HCT116 (cell line): ENCODE data around the gene MRPS34. TPM values are rescaled to one million over a fixed set of nuclear protein-coding genes. Genes with fewer than 3 reads are reported as not detected.

Experiments
- ATAC-seq: fragments of 200-7000 bp; cut with Tn5 transposase; 2 replicates; pipeline ENCODE4 v1.9.1; 2020; ENCODE audit warnings: mild to moderate bottlenecking, moderate library complexity
- BruUV-seq: library from RNA; stranded (reverse); fragments of 400-500 nt; replicated peaks from 2 replicates; lab custom pipeline; 2021; lab: Mats Ljungman, UMichigan
- CTCF ChIA-PET: fragments of 300-600 bp; sonication (Branson Sonifier 250); formaldehyde crosslinking; loops from one replicate; lab custom pipeline; 2021; ENCODE audit warnings: antibody characterized with exemption; lab: Charles Lee
- POLR2A ChIA-PET: fragments of 300-600, 350-600 bp; sonication (Branson Sonifier 250); formaldehyde crosslinking; loops from one replicate; lab custom pipeline; 2021; ENCODE audit warnings: antibody characterized with exemption; lab: Charles Lee
- RAD21 ChIA-PET, 2 experiments: fragments of 300-600 bp; sonication (Branson Sonifier 250); formaldehyde crosslinking; loops; one replicate each; lab custom pipeline; 2023; ENCODE audit warnings: low total read pairs in 2 of 2; ENCODE audit not compliant: uncharacterized antibody in 2 of 2, unreplicated experiment in 2 of 2, low non-redundant PET in 1 of 2; lab: Charles Lee
- DNase-seq: peaks from one replicate; pipeline ENCODE4 v3.0.0-alpha.2; 2010; ENCODE audit warnings: low read depth, low spot score
- H2AFZ ChIP-seq: fragments of 200-600 bp; shearing (Covaris generic), sonication (generic); 2 replicates; pipeline ENCODE4 v1.6.1; 2017; ENCODE audit warnings: low read depth, mixed run types, mixed read lengths, antibody characterized with exemption, low read length; ENCODE audit not compliant: poor library complexity, severe bottlenecking
- H3K27ac ChIP-seq: 2 replicates; pipeline ENCODE4 v1.5.1; 2012; ENCODE audit warnings: low read depth, low read length
- H3K27me3 ChIP-seq: fragments of 200-600 bp; sonication (generic); 2 replicates; pipeline ENCODE4 v1.6.1; 2016; ENCODE audit warnings: mixed run types, low read length, mixed read lengths; ENCODE audit not compliant: insufficient read depth
- H3K36me3 ChIP-seq, 2 experiments: fragments of 200-500 bp in 1 of 2; fragments of 200-600 bp in 1 of 2; sonication (Bioruptor generic) in 1 of 2; sonication (generic) in 1 of 2; 2 replicates each; pipeline versions ENCODE4 v1.5.1 to v1.6.1; 2014 to 2016; ENCODE audit warnings: low read length in 2 of 2, inconsistent platforms in 1 of 2, mixed read lengths in 1 of 2, mixed run types in 1 of 2; ENCODE audit not compliant: insufficient read depth in 2 of 2, control insufficient read depth in 1 of 2
- H3K4me1 ChIP-seq, 2 experiments: fragments of 200-600 bp in 1 of 2; sonication (generic) in 1 of 2; 2 replicates each; pipeline versions ENCODE4 v1.5.1 to v1.6.1; 2012 to 2017; ENCODE audit warnings: low read length in 2 of 2, inconsistent platforms in 1 of 2, mild to moderate bottlenecking in 1 of 2, mixed read lengths in 1 of 2, mixed run types in 1 of 2, moderate library complexity in 1 of 2; ENCODE audit not compliant: insufficient read depth in 2 of 2, control insufficient read depth in 1 of 2
- H3K4me2 ChIP-seq: fragments of 200-600 bp; sonication (generic); 2 replicates; pipeline ENCODE4 v1.6.1; 2017; ENCODE audit warnings: mixed run types, low read length, mixed read lengths
- H3K4me3 ChIP-seq, 2 experiments: fragments of 200-600 bp in 1 of 2; sonication (generic) in 1 of 2; replicated peaks in 1 of 2; 2 replicates each; pipeline ENCODE4 v1.5.1; 2011 to 2016; ENCODE audit warnings: low read length in 2 of 2, control low read depth in 1 of 2, low read depth in 1 of 2, mild to moderate bottlenecking in 1 of 2, mixed read lengths in 1 of 2, mixed run types in 1 of 2
- H3K79me2 ChIP-seq: fragments of 200-600 bp; sonication (generic); 2 replicates; pipeline ENCODE4 v1.6.1; 2017; ENCODE audit warnings: mild to moderate bottlenecking, mixed run types, low read length, moderate library complexity, mixed read lengths; ENCODE audit not compliant: insufficient read depth
- H3K9ac ChIP-seq: fragments of 200-600 bp; sonication (generic); 2 replicates; pipeline ENCODE4 v1.6.1; 2016; ENCODE audit warnings: low read length, mixed read lengths
- H3K9me2 ChIP-seq: fragments of 200-600 bp; sonication (generic), shearing (Covaris generic); 2 replicates; pipeline ENCODE4 v1.6.1; 2017; ENCODE audit warnings: mixed run types, mild to moderate bottlenecking, moderate library complexity; ENCODE audit not compliant: insufficient read depth
- H3K9me3 ChIP-seq, 2 experiments: fragments of 200-500 bp in 1 of 2; fragments of 200-600 bp in 1 of 2; sonication (Bioruptor generic) in 1 of 2; sonication (generic) in 1 of 2; 2 replicates each; pipeline ENCODE4 v1.6.1; 2014 to 2017; ENCODE audit warnings: low read length in 2 of 2, mixed read lengths in 2 of 2, inconsistent platforms in 1 of 2, low read depth in 1 of 2, mild to moderate bottlenecking in 1 of 2, mixed run types in 1 of 2, moderate library complexity in 1 of 2; ENCODE audit not compliant: control insufficient read depth in 1 of 2, insufficient read depth in 1 of 2
- H4K20me1 ChIP-seq: fragments of 200-600 bp; sonication (generic), shearing (Covaris generic); 2 replicates; pipeline ENCODE4 v1.6.1; 2017; ENCODE audit warnings: mixed run types, mild to moderate bottlenecking, moderate library complexity; ENCODE audit not compliant: insufficient read depth
- CEBPB ChIP-seq: IDR thresholded peaks from 2 replicates; pipeline ENCODE4 v1.6.1; 2012; ENCODE audit warnings: low read depth
- CTCF ChIP-seq, 3 experiments: fragments of 200-600 bp in 1 of 3; sonication (generic) in 1 of 3; IDR thresholded peaks in 2 of 3; conservative IDR thresholded peaks in 1 of 3; 2 replicates each; pipeline ENCODE4 v1.5.1; 2012 to 2017; ENCODE audit warnings: low read depth in 2 of 3, low read length in 2 of 3, antibody characterized with exemption in 1 of 3, borderline replicate concordance in 1 of 3, control low read depth in 1 of 3, mild to moderate bottlenecking in 1 of 3, mixed read lengths in 1 of 3, mixed run types in 1 of 3, moderate library complexity in 1 of 3; ENCODE audit not compliant: insufficient read depth in 1 of 3
- EZH2 ChIP-seq: fragments of 200-600 bp; sonication (generic); IDR thresholded peaks from 2 replicates; pipeline ENCODE4 v1.6.1; 2017; ENCODE audit warnings: antibody characterized with exemption, mixed run types
- FOSL1 ChIP-seq: IDR thresholded peaks from 2 replicates; pipeline ENCODE4 v1.6.1; 2012; ENCODE audit warnings: low read depth
- RAD21 ChIP-seq: IDR thresholded peaks from 2 replicates; pipeline ENCODE4 v1.6.1; 2012; ENCODE audit warnings: low read depth, mild to moderate bottlenecking
- REST ChIP-seq: IDR thresholded peaks from 2 replicates; pipeline ENCODE4 v1.6.1; 2012; ENCODE audit warnings: low read depth
- ZBTB33 ChIP-seq: IDR thresholded peaks from 2 replicates; pipeline ENCODE4 v1.6.1; 2011; ENCODE audit warnings: mild to moderate bottlenecking, low read length, moderate library complexity; ENCODE audit not compliant: insufficient replicate concordance; ENCODE audit errors: extremely low read depth
- ZNF274 ChIP-seq: fragments of 200-500 bp; sonication (Bioruptor generic); IDR thresholded peaks from 2 replicates; pipeline ENCODE4 v1.6.1; 2014; ENCODE audit warnings: mild to moderate bottlenecking, low read depth, low read length, inconsistent platforms
- intact Hi-C: fragments of 100-400 bp; cut with micrococcal nuclease; formaldehyde crosslinking; loops from 2 replicates; pipeline ENCODE4 v1.10.0; 2022
- total RNA-seq: library from RNA; stranded (reverse); gene quantifications from one replicate; pipeline ENCODE4 v1.2.1, GENCODE V29; 2021; ENCODE audit not compliant: unreplicated experiment

The MRPS34 gene
- total RNA-seq, 1 experiment from 2014 or later, result 200 TPM

GRCh38 chr16:1808691-1809090, 35.8 kb upstream of the MRPS34 start:
- ATAC-seq, result no peak
- H4K20me1 ChIP-seq, result no peaks in the 10 kb centered on the region
- peaks cover 6 to 10% of the 10 kb centered on the region in 2 experiments; a peak in 3 of 4 replicates for H3K4me1 ChIP-seq
- H3K36me3 ChIP-seq, result no peaks in the 10 kb centered on the region
- ChIA-PET RAD21 (no interaction called here), CTCF (no interaction called here), POLR2A (no interaction called here)
- no peak overlapping the region for H3K27ac ChIP-seq
- no peak for TF ChIP-seq EZH2
- no peak for TF ChIP-seq CTCF (IDR thresholded peaks at IDR 0.05 in 2 of 3, conservative IDR thresholded peaks at IDR 0.05 in 1 of 3; ENCODE audit: borderline replicate concordance in 1 of 3, insufficient read depth in 1 of 3, low read depth in 2 of 3, low read length in 2 of 3)
- TF ChIP-seq ZBTB33, result no peak
- no peak for TF ChIP-seq FOSL1
- no peak for TF ChIP-seq RAD21
- TF ChIP-seq ZNF274, result no peak
- TF ChIP-seq CEBPB, result no peak
- no peak for TF ChIP-seq REST
- no peaks in the 10 kb centered on the region for H3K79me2 ChIP-seq
- no TSS peak for BruUV-seq
- H3K9ac ChIP-seq, result no peak overlapping the region
- no peak overlapping the region for H3K4me3 ChIP-seq
- no peak overlapping the region for H3K4me2 ChIP-seq
- no peaks in the 10 kb centered on the region for H3K9me2 ChIP-seq
- H3K9me3 ChIP-seq, result no peaks in the 10 kb centered on the region
- H3K27me3 ChIP-seq, result no peaks in the 10 kb centered on the region
- intact Hi-C loops, result no loop called here
- DNase-seq, result no peak
- no peak overlapping the region for H2AFZ ChIP-seq
